ENCODE results near the gene IRGQ.

DNA sequence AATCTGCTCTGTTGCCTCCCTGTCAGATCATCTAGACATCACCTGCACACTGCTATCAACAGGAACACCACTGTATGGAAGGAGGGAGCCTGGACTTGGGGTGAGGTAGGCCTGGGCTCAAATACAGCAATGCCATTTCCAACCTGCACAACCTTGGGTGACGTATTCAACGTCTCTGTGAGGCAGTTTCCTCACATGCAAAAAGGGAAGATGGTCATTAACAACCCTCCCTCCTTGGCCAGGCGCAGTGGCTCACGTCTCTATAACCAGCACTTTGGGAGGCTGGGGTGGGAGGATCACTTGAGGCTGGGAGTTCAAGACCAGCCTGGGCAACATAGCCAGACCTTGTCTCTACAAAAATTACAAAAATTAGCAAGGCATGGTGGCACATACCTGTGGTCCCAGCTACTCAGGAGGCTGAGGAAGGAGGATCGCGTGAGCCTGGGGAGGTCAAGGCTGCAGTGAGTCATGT lies 33.7 kb downstream of the IRGQ start:
- TF ChIP-seq, protein P1, sequence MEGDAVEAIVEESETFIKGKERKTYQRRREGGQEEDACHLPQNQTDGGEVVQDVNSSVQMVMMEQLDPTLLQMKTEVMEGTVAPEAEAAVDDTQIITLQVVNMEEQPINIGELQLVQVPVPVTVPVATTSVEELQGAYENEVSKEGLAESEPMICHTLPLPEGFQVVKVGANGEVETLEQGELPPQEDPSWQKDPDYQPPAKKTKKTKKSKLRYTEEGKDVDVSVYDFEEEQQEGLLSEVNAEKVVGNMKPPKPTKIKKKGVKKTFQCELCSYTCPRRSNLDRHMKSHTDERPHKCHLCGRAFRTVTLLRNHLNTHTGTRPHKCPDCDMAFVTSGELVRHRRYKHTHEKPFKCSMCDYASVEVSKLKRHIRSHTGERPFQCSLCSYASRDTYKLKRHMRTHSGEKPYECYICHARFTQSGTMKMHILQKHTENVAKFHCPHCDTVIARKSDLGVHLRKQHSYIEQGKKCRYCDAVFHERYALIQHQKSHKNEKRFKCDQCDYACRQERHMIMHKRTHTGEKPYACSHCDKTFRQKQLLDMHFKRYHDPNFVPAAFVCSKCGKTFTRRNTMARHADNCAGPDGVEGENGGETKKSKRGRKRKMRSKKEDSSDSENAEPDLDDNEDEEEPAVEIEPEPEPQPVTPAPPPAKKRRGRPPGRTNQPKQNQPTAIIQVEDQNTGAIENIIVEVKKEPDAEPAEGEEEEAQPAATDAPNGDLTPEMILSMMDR (conservative IDR thresholded peaks at IDR 0.05): no peak
- no peak for TF ChIP-seq EZH2 (IDR thresholded peaks at IDR 0.05; ENCODE audit: low read depth)

Measured in PC-9 (cell line).